ENCODE measurements around the gene FAM180B. TPM values are rescaled to one million over a fixed set of nuclear protein-coding genes. Genes with fewer than 3 reads are reported as not detected.

FAM180B gene
- not detected in 2 replicates for total RNA-seq (2013; cell fraction: nucleolus; rRNA removed)
- total RNA-seq (2014; rRNA removed) (0.22 and 0.34 TPM in 2 replicates), total RNA-seq (2014; rRNA removed; fragmentation: Illumina TruSeq; extraction: Trizol) (not detected in 2 replicates), total RNA-seq (2021) (not detected in 2 replicates), polyA plus RNA-seq (2011; rRNA removed) (not detected in 2 replicates), polyA plus RNA-seq (2014; fragmentation: Illumina TruSeq; extraction: Trizol) (0.04 TPM in 1 of 2 replicates, not detected in the other), polyA plus RNA-seq (2014; fragmentation: Nextera tagmentation; extraction: Ambion mirVana) (not detected), polyA plus RNA-seq (2014; rRNA removed) (0.14 TPM in 1 of 2 replicates, not detected in the other), polyA plus RNA-seq (2016; fragmentation: Nextera tagmentation; extraction: Ambion mirVana) (not detected), polyA minus RNA-seq (2011; rRNA and poly(A)+ RNA removed) (not detected in 2 replicates), Bru-seq, nascent RNA (percentile 36 among the genes with signal in this experiment), BruChase-seq, experiment 1, labeled RNA remaining after a 6-hour chase (percentile 34 among the genes with signal in this experiment), BruChase-seq, experiment 2, labeled RNA remaining after a 2-hour chase (percentile 24 among the genes with signal in this experiment)
- polyA plus RNA-seq (2011; ENCODE audit: low read depth), result not detected
- polyA plus RNA-seq (2011; cell fraction: cytosol; rRNA removed), result not detected in 2 replicates
- 0.07 and 0.15 TPM in 2 replicates for polyA plus RNA-seq (2011; cell fraction: nucleus; rRNA removed)
- not detected in 2 replicates for polyA plus RNA-seq (2012)
- polyA minus RNA-seq (2011; cell fraction: cytosol; rRNA and poly(A)+ RNA removed), result not detected in 2 replicates
- polyA minus RNA-seq (2011; cell fraction: nucleus; rRNA and poly(A)+ RNA removed), result 0.36 and 0.96 TPM in 2 replicates
- long read RNA-seq, experiment 1, result 0 reads
- long read RNA-seq, experiment 2, result 0 reads

DNA sequence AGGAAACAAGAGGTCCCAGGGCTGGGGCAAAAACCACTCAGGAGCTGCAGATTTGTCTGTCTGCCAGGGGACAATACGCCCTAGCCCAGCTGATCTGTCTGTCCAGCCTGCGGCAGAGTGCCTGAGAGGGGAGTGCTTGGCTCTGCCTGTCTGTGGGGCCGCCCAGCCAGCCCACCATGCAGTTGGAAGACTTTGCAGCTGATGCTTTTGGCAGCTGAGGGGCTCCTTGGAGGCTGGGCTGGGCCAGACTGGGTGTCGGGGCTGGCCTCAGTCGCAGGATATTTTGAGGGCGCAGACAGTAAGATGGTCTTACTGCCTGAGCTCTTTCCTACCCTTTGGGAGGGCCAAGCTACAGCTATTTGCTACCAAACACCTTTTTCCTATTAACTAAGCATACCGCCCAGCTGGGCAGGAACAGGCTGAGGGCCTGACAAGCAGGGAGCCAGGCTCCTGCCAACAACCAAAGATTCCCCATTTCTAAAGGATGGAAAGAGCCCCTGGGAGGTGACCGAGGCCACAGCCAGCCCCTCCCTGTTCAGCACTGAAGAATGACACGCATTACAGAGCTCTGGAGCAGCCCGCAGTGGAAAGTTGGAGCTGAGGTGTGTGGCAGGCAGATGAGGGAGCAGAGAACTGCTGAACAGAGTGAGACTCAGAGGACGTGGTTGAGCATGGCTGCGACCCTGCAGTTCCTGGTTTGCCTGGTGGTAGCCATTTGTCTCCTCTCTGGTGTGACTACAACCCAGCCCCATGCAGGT, at the start of gene FAM180B:
Gene FAM180B (plus strand): TSS at position 581 of the 758 bp plus-strand sequence. CDS start 91 bp downstream, at position 672.
- H3K4me2 ChIP-seq (ENCODE audit: control insufficient read depth, insufficient read depth), result no peak within 1 kb of the TSS
- CTCF ChIA-PET, result no interaction called here
- in situ Hi-C loops (cut with MboI), result no loop called here
- intact Hi-C loops (cut with micrococcal nuclease; ENCODE audit: unreplicated experiment), result no loop called here
- no peaks in the 10 kb centered on the region for H3K4me1 ChIP-seq (ENCODE audit: control insufficient read depth, insufficient read depth, low read length)
- no peak for FAIRE-seq
- H2AFZ ChIP-seq (ENCODE audit: control insufficient read depth, low read depth, low read length), result no peak within 1 kb of the TSS
- no peaks in the 10 kb centered on the region for H3K27me3 ChIP-seq (replicated peaks in 1 of 2; ENCODE audit: control insufficient read depth in 2 of 2, insufficient read depth in 2 of 2, low read length in 1 of 2)
- H3K36me3 ChIP-seq (ENCODE audit: control insufficient read depth in 2 of 2, insufficient read depth in 2 of 2, low read length in 1 of 2), result peaks cover 7 to 22% of the 10 kb centered on the region in 2 experiments
- H3K27ac ChIP-seq (ENCODE audit: control insufficient read depth, insufficient read depth), result no peak within 1 kb of the TSS
- TF ChIP-seq, protein P1, sequence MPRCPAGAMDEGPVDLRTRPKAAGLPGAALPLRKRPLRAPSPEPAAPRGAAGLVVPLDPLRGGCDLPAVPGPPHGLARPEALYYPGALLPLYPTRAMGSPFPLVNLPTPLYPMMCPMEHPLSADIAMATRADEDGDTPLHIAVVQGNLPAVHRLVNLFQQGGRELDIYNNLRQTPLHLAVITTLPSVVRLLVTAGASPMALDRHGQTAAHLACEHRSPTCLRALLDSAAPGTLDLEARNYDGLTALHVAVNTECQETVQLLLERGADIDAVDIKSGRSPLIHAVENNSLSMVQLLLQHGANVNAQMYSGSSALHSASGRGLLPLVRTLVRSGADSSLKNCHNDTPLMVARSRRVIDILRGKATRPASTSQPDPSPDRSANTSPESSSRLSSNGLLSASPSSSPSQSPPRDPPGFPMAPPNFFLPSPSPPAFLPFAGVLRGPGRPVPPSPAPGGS (IDR thresholded peaks at IDR 0.05; ENCODE audit: borderline replicate concordance, insufficient read depth, low read depth, low read length, poor library complexity, severe bottlenecking), result no peak
- TF ChIP-seq KAT2A (conservative IDR thresholded peaks at IDR 0.05; ENCODE audit: control insufficient read depth, low read depth, low read length), result no peak
- no peak for TF ChIP-seq RBBP5 (conservative IDR thresholded peaks at IDR 0.05)
- TF ChIP-seq POLR2AphosphoS2 (IDR thresholded peaks at IDR 0.05; ENCODE audit: low read depth, low read length), result no peak
- no peak for TF ChIP-seq CREB1 (IDR thresholded peaks at IDR 0.05; ENCODE audit: low read depth)
- H3K9me3 ChIP-seq (replicated peaks; ENCODE audit: control insufficient read depth, insufficient read depth, low read length), result no peaks in the 10 kb centered on the region
- SMC1A ChIA-PET (ENCODE audit: uncharacterized antibody, unreplicated experiment), result interaction anchor here (1.7 kb wide), 1 partner anchor 9 kb away, joined by 4 read pairs; no protein-coding TSS in a partner anchor
- no peak within 1 kb of the TSS for H3K9ac ChIP-seq (ENCODE audit: control insufficient read depth, insufficient read depth, low read length)
- POLR2A ChIA-PET, result no interaction called here
- RAD21 ChIA-PET (ENCODE audit: unreplicated experiment), result no interaction called here
- 88% methylated on average over 12 of the region's 12 CpGs for WGBS (ENCODE audit: insufficient coverage, insufficient replicate concordance, low lambda C conversion rate, missing lambda C conversion rate)
- ATAC-seq, result no peak; the same call in 2 of the 3 replicates
- no peaks in the 10 kb centered on the region; the same call in none of the 2 replicates for H3K79me2 ChIP-seq (ENCODE audit: control insufficient read depth, insufficient read depth, low read length)
- no peak within 1 kb of the TSS for H3K4me3 ChIP-seq
- no peak for DNase-seq (ENCODE audit: low read depth, low spot score)
- no TSS peak for BruUV-seq (replicated peaks)
- H4K20me1 ChIP-seq (ENCODE audit: control insufficient read depth, insufficient read depth), result no peaks in the 10 kb centered on the region

Measured in GM12878 (cell line).